Naive thymus-derived CD4-positive, alpha-beta T cell (primary cell): ENCODE data around the gene TCF7. TPM values are rescaled to one million over a fixed set of nuclear protein-coding genes. Genes with fewer than 3 reads are reported as not detected.
A peak's percentile ranks its signal among the peaks of the same experiment; 100 is the strongest.

Experiments
- ATAC-seq: fragments of 150-1000 bp; cut with Tn5 transposase; 2 replicates; pipeline ENCODE4 v1.10.0; 2021; ENCODE audit warnings: mild to moderate bottlenecking, moderate library complexity
- CTCF ChIA-PET: fragments of 350-600 bp; sonication (Branson Sonifier 250); formaldehyde crosslinking; loops from one replicate; lab custom pipeline; 2021; ENCODE audit warnings: antibody characterized with exemption; lab: Charles Lee
- POLR2A ChIA-PET: fragments of 350-600 bp; sonication (Branson Sonifier 250); formaldehyde crosslinking; loops from one replicate; lab custom pipeline; 2021; ENCODE audit warnings: antibody characterized with exemption, inconsistent platforms; lab: Charles Lee
- DNase-seq, 9 donors: peaks; one replicate each; pipeline versions ENCODE4 v3.0.0 to v3.0.0-alpha.2; 2020 to 2022; ENCODE audit warnings: mixed read lengths in 1 of 9
- H3K27ac ChIP-seq: one replicate; pipeline ENCODE4 v1.7.0; 2013; ENCODE audit warnings: mild to moderate bottlenecking, low read depth, low read length, moderate library complexity
- H3K27me3 ChIP-seq, 2 donors: one replicate each; pipeline ENCODE4 v1.7.0; 2013; ENCODE audit warnings: low read length in 2 of 2, mild to moderate bottlenecking in 2 of 2, moderate library complexity in 2 of 2; ENCODE audit not compliant: control insufficient read depth in 2 of 2, insufficient read depth in 2 of 2
- H3K36me3 ChIP-seq, 3 experiments: 1 replicate in 2 of 3; 2 replicates in 1 of 3; pipeline ENCODE4 v1.7.0; 2013; ENCODE audit warnings: low read length in 3 of 3, mild to moderate bottlenecking in 3 of 3, moderate library complexity in 1 of 3; ENCODE audit not compliant: insufficient read depth in 3 of 3, control insufficient read depth in 2 of 3
- H3K4me1 ChIP-seq, 2 donors: one replicate each; pipeline ENCODE4 v1.7.0; 2013; ENCODE audit warnings: low read length in 2 of 2, mild to moderate bottlenecking in 2 of 2, moderate library complexity in 1 of 2; ENCODE audit not compliant: control insufficient read depth in 2 of 2, insufficient read depth in 2 of 2
- H3K4me3 ChIP-seq: 2 replicates; pipeline ENCODE4 v1.7.0; 2013; ENCODE audit warnings: mild to moderate bottlenecking, low read length
- H3K9me3 ChIP-seq, 3 experiments: 1 replicate in 2 of 3; 2 replicates in 1 of 3; pipeline ENCODE4 v1.7.0; 2013; ENCODE audit warnings: low read length in 3 of 3; ENCODE audit not compliant: control insufficient read depth in 2 of 3
- H3K27ac Mint-ChIP-seq, 9 donors: one replicate each; pipeline ENCODE4 v1.8.0; 2020 to 2022; ENCODE audit warnings: mixed read lengths in 9 of 9, mild to moderate bottlenecking in 8 of 9, moderate library complexity in 5 of 9, inconsistent platforms in 2 of 9
- H3K27me3 Mint-ChIP-seq, 5 donors: one replicate each; pipeline ENCODE4 v1.8.0; 2021 to 2022; ENCODE audit warnings: mixed read lengths in 5 of 5, mild to moderate bottlenecking in 1 of 5
- H3K36me3 Mint-ChIP-seq, 5 donors: one replicate each; pipeline ENCODE4 v1.8.0; 2020 to 2022; ENCODE audit warnings: mixed read lengths in 5 of 5, mild to moderate bottlenecking in 3 of 5, inconsistent platforms in 1 of 5
- H3K4me1 Mint-ChIP-seq, 7 donors: one replicate each; pipeline ENCODE4 v1.8.0; 2020 to 2022; ENCODE audit warnings: mixed read lengths in 7 of 7, mild to moderate bottlenecking in 3 of 7, inconsistent platforms in 1 of 7
- H3K4me3 Mint-ChIP-seq, 10 donors: one replicate each; pipeline ENCODE4 v1.8.0; 2020 to 2022; ENCODE audit warnings: mild to moderate bottlenecking in 10 of 10, mixed read lengths in 10 of 10, moderate library complexity in 6 of 10, inconsistent platforms in 2 of 10
- H3K9me3 Mint-ChIP-seq, 11 donors: one replicate each; pipeline ENCODE4 v1.8.0; 2020 to 2022; ENCODE audit warnings: mixed read lengths in 11 of 11, mild to moderate bottlenecking in 4 of 11, inconsistent platforms in 1 of 11, moderate library complexity in 1 of 11
- intact Hi-C, 2 donors: fragments of 100-400 bp; cut with micrococcal nuclease; formaldehyde crosslinking; loops; one replicate each; pipeline ENCODE4 v1.15.1; 2023
- polyA plus RNA-seq, 2 donors: library from polyadenylated mRNA; unstranded; fragments of 300-500 nt; fragmentation: Illumina TruSeq; gene quantifications; one replicate each; pipeline ENCODE4 v1.2.3, GENCODE V29; 2021
- total RNA-seq, 6 experiments: library from RNA in 5 of 6; stranded (reverse) in 5 of 6; gene quantifications; 1 replicate in 5 of 6; 2 replicates in 1 of 6; pipeline ENCODE4 v1.2.3 and lab custom pipeline; 2021 to 2026

TCF7 gene
- total and polyA plus RNA-seq, 7 experiments from 2014 or later: 203 to 1,066 (median 560) TPM

DNA sequence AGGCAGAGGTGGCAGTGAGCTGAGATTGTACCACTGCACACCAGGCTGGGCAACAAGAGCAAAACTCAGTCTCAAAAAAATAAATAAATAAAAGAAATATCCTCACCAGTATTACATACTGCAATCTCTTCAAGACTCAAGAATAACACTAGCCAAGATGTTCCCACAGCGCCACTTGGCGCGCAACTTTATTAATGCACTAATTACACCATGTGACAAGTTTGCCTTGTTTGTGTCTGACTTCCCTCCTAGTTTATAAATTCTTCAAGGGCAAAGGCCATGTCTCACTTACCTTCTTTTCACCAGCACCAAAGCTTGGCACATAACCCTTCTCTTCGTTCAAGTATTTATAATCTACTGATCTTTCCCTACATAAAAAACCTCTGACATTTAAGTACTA lies 57.5 kb downstream of the TCF7 start:
- intact Hi-C loops: no loop called here
- no peaks in the 10 kb centered on the region for H3K27me3 ChIP-seq
- H3K27ac Mint-ChIP-seq: peak overlapping the region in 6 of 9 donors; percentile 6 to 78 (median 55)
- H3K4me3 ChIP-seq: no peak overlapping the region
- no peak overlapping the region for H3K27ac ChIP-seq
- peaks cover 7 to 56% (median 27%) of the 10 kb centered on the region in 3 experiments for H3K36me3 ChIP-seq
- peaks cover 9 to 41% (median 36%) of the 10 kb centered on the region in 5 donors for H3K36me3 Mint-ChIP-seq
- H3K9me3 ChIP-seq: no peaks in the 10 kb centered on the region
- H3K4me1 Mint-ChIP-seq: peaks cover 41 to 70% (median 62%) of the 10 kb centered on the region in 7 donors
- peaks cover 18 to 25% of the 10 kb centered on the region in 2 donors for H3K4me1 ChIP-seq
- H3K27me3 Mint-ChIP-seq: no peaks in the 10 kb centered on the region
- H3K9me3 Mint-ChIP-seq: peaks cover 0 to 13% (median 0%) of the 10 kb centered on the region in 11 donors
- ChIA-PET CTCF (no interaction called here), POLR2A (interaction anchor here (1.0 to 12.1 kb wide), 4 partner anchors 12 to 58 kb away, joined by 3 to 164 read pairs (median 36); no protein-coding TSS in a partner anchor)
- DNase-seq (no peak), ATAC-seq (no peak)
- peak overlapping the region in 6 of 10 donors; percentile 10 to 64 (median 31) for H3K4me3 Mint-ChIP-seq

DNA sequence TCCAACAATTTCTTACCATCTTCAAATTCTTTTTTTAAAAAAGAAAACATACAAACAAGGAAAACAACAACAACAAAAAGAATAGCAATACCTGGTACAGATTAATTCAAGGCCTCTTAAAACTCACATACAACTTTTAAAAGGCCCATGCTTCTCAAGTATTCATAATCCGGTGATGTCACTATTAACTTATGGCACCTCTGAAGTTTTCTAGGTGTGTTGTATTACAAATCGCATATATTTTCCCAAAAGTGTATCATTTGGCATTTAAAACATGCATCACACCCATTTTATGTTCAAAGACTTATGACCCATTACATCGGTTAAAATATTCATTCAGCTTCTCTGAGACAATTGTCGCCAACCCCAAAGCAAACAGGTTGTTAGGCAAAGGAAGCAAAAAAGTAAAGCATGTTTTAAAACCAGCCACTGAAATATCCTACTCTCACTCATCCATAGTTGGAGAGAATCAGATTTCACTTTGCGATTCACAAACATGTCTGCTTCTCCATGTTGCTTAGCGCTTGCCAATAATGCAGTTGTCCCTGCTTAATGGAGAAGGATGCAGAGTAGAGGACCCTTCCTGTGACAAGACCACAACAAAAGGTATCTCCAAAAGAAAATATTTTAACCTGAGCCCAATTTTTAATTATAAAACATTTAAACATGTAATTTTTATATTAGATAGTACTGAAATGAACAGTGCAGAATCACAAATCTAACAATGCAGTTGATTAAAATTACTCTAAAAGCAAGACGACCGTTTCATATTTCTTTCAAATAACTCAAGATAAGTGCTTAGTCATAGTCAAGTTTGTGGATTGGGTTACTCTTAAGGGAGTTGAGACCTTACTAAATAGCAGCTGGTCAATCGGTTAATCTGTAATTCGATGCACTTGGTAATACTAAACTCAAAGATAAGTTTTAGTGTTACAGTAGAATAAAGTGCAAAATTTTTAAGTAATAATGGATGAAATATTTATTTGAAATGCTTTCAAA lies 60.7 kb downstream of the TCF7 start:
- peak overlapping the region; percentile 70 to 99 (median 98) for H3K27ac Mint-ChIP-seq
- H3K4me1 ChIP-seq: peaks cover 25 to 31% of the 10 kb centered on the region in 2 donors
- H3K9me3 Mint-ChIP-seq: peaks cover 0 to 13% (median 0%) of the 10 kb centered on the region in 11 donors
- H3K4me3 Mint-ChIP-seq: peak overlapping the region; percentile 90 to 99 (median 97)
- H3K27me3 Mint-ChIP-seq: no peaks in the 10 kb centered on the region
- intact Hi-C loops: loop anchor here in 1 of 2 donors (5.0 kb wide), 2 partner anchors 672 to 1093 kb away; partner anchors contain the start of gene C5orf24
- no peak for DNase-seq
- H3K36me3 ChIP-seq: peaks cover 7 to 41% (median 20%) of the 10 kb centered on the region in 3 experiments
- ATAC-seq: no peak
- H3K9me3 ChIP-seq: no peaks in the 10 kb centered on the region
- H3K4me3 ChIP-seq: peak overlapping the region; percentile 96
- peak overlapping the region; percentile 100 for H3K27ac ChIP-seq
- ChIA-PET CTCF (interaction anchor here (0.6 to 1.4 kb wide), 3 partner anchors 63 to 136 kb away, joined by 3 to 7 read pairs (median 3); no protein-coding TSS in a partner anchor), POLR2A (interaction anchor here (0.6 to 12.1 kb wide), 21 partner anchors 7 to 168 kb away, joined by 3 to 164 read pairs (median 5); partner anchors contain the start of gene PPP2CA)
- H3K27me3 ChIP-seq: no peaks in the 10 kb centered on the region
- H3K4me1 Mint-ChIP-seq: peaks cover 36 to 55% (median 43%) of the 10 kb centered on the region in 7 donors
- peaks cover 5 to 26% (median 23%) of the 10 kb centered on the region in 5 donors for H3K36me3 Mint-ChIP-seq

DNA sequence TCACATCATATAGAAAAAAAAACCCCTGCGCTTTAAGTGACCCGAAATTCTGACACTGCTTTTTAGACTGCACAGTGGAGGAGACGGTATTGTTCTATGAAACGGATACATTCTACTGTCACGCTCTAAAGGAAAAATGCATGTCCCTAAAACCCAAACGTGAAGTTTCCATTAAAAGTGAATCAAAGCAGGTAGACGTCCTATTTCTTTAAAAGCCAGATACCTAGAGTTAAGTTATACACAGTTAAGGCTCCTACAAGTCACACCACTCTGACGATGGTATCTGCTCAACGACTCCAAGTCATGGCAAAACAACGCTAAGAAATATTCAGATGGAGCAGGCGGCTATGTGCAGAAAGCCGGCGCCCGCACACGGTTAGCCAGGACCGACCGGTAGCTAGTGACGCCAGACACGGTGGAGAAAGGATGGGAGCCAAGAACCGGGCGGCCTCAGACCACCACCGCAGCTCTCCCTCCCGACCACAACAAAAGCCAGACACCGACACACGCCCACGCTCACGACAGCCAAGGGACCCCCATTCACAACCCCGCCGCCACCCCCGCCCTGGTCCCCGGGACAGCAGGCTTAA lies 61.5 kb downstream of the TCF7 start:
- peaks cover 0 to 13% (median 0%) of the 10 kb centered on the region in 11 donors for H3K9me3 Mint-ChIP-seq
- DNase-seq: peak in 1 of 9 donors; percentile 72
- peaks cover 5 to 22% (median 18%) of the 10 kb centered on the region in 5 donors for H3K36me3 Mint-ChIP-seq
- intact Hi-C loops: loop anchor here (1.0 to 5.0 kb wide), 19 partner anchors 8 to 1094 kb away; partner anchors contain the start of genes C5orf15 (in 2 of the 2), CAMLG (in 2 of the 2), UBE2B (in 2 of the 2) and C5orf24 (in 1 of the 2)
- H3K4me3 Mint-ChIP-seq: peak overlapping the region; percentile 90 to 99 (median 97)
- CTCF ChIA-PET: interaction anchor here (0.6 to 1.4 kb wide), 3 partner anchors 64 to 137 kb away, joined by 3 to 7 read pairs (median 3); no protein-coding TSS in a partner anchor
- peak overlapping the region; percentile 98 to 99 (median 98) for H3K27ac Mint-ChIP-seq
- Histone ChIP-seq H3K27ac (peak overlapping the region; percentile 100), H3K27me3 (no peaks in the 10 kb centered on the region), H3K9me3 (no peaks in the 10 kb centered on the region), H3K4me1 (peaks cover 25 to 31% of the 10 kb centered on the region in 2 donors), H3K36me3 (peaks cover 7 to 32% (median 12%) of the 10 kb centered on the region in 3 experiments), H3K4me3 (peak overlapping the region; percentile 96)
- H3K4me1 Mint-ChIP-seq: peaks cover 34 to 46% (median 35%) of the 10 kb centered on the region in 7 donors
- POLR2A ChIA-PET: interaction anchor here (0.6 to 12.1 kb wide), 30 partner anchors 8 to 1124 kb away, joined by 3 to 164 read pairs (median 5); partner anchors contain the start of genes HSPA4 and PPP2CA
- ATAC-seq: peak; percentile 12
- H3K27me3 Mint-ChIP-seq: peaks cover 0 to 4% (median 0%) of the 10 kb centered on the region in 5 donors

DNA sequence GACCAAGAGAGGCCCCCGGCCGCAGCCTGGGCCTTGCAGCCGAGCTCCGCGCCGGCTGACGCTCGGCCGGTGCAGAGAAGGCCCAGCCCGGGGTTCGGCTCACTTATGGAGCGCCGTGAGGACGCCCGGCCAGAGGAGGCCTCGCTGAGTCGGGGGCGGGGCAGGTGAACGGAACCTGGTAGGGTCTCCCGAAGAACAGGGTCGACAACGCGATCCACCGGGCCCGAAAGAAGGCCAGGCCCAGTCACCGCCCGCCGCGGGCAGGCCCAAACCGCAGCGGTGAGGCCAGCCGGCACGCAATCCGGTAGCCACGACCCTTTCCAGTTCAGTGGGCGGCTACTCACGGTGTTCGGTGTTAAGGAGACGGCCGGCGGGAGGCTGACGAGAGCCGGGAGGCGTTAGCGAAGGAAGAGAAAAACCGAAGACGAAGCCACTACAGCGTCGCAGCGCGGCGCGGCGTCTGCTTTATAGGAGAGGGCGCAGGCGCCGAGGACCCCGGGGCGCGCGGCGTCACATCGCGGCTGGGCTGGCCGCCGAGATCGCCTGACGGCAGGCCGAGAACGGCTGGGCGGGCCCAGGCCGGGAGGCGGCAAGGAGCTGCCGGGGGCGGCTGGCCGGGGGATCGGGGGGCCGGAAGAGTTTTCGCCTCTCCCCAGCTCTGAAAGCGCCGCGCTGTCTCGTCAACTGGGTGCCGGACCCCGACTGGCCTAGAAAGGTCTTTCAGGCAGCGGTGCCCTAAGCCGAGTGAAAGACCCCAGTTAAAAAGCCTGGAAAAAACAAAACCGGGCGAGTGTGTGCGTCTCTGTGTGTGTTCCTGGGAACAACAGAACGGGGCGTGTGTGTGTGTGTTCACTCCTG lies 62.3 kb downstream of the TCF7 start, which contains the start of gene SKP1:
Gene SKP1, minus strand, starts transcription at position 440 of the 858 bp plus-strand sequence. CDS start 2,928 bp downstream, outside the sequence.
- CTCF ChIA-PET: interaction anchor here (0.7 to 1.6 kb wide), 4 partner anchors 15 to 137 kb away, joined by 3 to 8 read pairs (median 4); partner anchors contain the start of gene PPP2CA
- POLR2A ChIA-PET: interaction anchor here (0.5 to 12.1 kb wide), 41 partner anchors 8 to 1125 kb away, joined by 3 to 164 read pairs (median 5); partner anchors contain the start of genes CDKL3, HSPA4, PPP2CA and VDAC1
- Histone ChIP-seq H3K4me1 (peaks cover 25 to 30% of the 10 kb centered on the region in 2 donors), H3K27me3 (no peaks in the 10 kb centered on the region), H3K4me3 (peak within 1 kb of the TSS; percentile 96), H3K27ac (peak within 1 kb of the TSS; percentile 100), H3K36me3 (peaks cover 5 to 25% (median 7%) of the 10 kb centered on the region in 3 experiments), H3K9me3 (no peaks in the 10 kb centered on the region)
- DNase-seq (peak; percentile 80 to 93 (median 91)), ATAC-seq (peak; percentile 92)
- H3K27me3 Mint-ChIP-seq: peaks cover 0 to 4% (median 0%) of the 10 kb centered on the region in 5 donors
- peak within 1 kb of the TSS; percentile 90 to 99 (median 97) for H3K4me3 Mint-ChIP-seq
- H3K27ac Mint-ChIP-seq: peak within 1 kb of the TSS; percentile 98 to 99 (median 98)
- H3K4me1 Mint-ChIP-seq: peaks cover 28 to 39% (median 32%) of the 10 kb centered on the region in 7 donors
- intact Hi-C loops: loop anchor here (1.0 to 5.0 kb wide), 24 partner anchors 8 to 1094 kb away; partner anchors contain the start of genes C5orf15 (in 2 of the 2), CAMLG (in 2 of the 2), PPP2CA (in 2 of the 2) and UBE2B (in 2 of the 2)
- H3K9me3 Mint-ChIP-seq: peaks cover 0 to 13% (median 0%) of the 10 kb centered on the region in 11 donors
- H3K36me3 Mint-ChIP-seq: peaks cover 0 to 17% (median 12%) of the 10 kb centered on the region in 5 donors
